GM12891 (cell line): ENCODE results near the gene ZNF280B.

Source experiments
- POLR2A ChIP-seq: IDR thresholded peaks from 2 replicates; pipeline ENCODE4 v1.6.1; 2011; ENCODE audit warnings: low read depth, low read length, control low read depth
- TAF1 ChIP-seq: IDR thresholded peaks from 2 replicates; pipeline ENCODE4 v1.6.1; 2011; ENCODE audit warnings: low read depth, low read length, control low read depth

DNA sequence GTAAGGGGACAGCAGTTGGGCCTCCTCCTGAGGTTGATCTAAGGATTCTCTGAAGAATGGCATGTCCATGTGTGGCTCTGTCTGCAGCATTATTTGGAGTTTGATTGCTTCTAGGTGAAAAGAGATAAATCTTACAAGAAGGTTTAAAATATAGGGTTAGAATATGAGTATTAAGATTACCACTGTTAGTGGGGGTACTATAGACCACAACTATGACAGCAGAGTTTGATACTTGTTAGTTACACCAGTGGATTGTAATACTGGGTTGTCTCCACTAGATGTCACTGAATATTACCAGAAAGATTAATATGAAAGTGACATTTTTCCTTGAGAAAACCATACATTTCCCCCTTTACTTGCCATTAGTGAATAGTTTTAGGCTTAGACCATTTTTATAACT lies 47.9 kb downstream of the ZNF280B start:
- TF ChIP-seq TAF1 (no peak), POLR2A (no peak)
